Stimulated activated memory B cell treated with anti-CD40 and anti-IgM and Interleukin-4, amounts not matched to agents 10 μg/mL and 1 μg/mL and 100 μg/mL, for 72 hours (primary cell): Measurements from ENCODE around the gene RAB3IL1.
A peak's percentile ranks its signal among the peaks of the same experiment; 100 is the strongest.
"Not testable (repeated sequence)": the region's sequence is repeated elsewhere in the genome, so short reads cannot be mapped to it uniquely, and the experiment has no call there.

Source experiments
- ATAC-seq: fragments of 150-1000 bp; cut with Tn5 transposase; 2 replicates; pipeline ENCODE4 v1.10.0; 2021
- H3K27ac Mint-ChIP-seq: one replicate; pipeline ENCODE4 v1.8.0; 2022; ENCODE audit warnings: mild to moderate bottlenecking, mixed read lengths
- H3K27me3 Mint-ChIP-seq: one replicate; pipeline ENCODE4 v1.8.0; 2022; ENCODE audit warnings: mixed read lengths
- H3K36me3 Mint-ChIP-seq: one replicate; pipeline ENCODE4 v1.8.0; 2022; ENCODE audit warnings: mixed read lengths
- H3K4me1 Mint-ChIP-seq: one replicate; pipeline ENCODE4 v1.8.0; 2022; ENCODE audit warnings: mixed read lengths
- H3K4me3 Mint-ChIP-seq: one replicate; pipeline ENCODE4 v1.8.0; 2022; ENCODE audit warnings: mild to moderate bottlenecking, moderate library complexity, mixed read lengths
- H3K9me3 Mint-ChIP-seq: one replicate; pipeline ENCODE4 v1.8.0; 2022; ENCODE audit warnings: mixed read lengths

The RAB3IL1 gene, protein sequence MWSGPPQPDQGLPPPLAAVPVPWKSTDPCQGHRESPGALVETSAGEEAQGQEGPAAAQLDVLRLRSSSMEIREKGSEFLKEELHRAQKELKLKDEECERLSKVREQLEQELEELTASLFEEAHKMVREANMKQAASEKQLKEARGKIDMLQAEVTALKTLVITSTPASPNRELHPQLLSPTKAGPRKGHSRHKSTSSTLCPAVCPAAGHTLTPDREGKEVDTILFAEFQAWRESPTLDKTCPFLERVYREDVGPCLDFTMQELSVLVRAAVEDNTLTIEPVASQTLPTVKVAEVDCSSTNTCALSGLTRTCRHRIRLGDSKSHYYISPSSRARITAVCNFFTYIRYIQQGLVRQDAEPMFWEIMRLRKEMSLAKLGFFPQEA

DNA sequence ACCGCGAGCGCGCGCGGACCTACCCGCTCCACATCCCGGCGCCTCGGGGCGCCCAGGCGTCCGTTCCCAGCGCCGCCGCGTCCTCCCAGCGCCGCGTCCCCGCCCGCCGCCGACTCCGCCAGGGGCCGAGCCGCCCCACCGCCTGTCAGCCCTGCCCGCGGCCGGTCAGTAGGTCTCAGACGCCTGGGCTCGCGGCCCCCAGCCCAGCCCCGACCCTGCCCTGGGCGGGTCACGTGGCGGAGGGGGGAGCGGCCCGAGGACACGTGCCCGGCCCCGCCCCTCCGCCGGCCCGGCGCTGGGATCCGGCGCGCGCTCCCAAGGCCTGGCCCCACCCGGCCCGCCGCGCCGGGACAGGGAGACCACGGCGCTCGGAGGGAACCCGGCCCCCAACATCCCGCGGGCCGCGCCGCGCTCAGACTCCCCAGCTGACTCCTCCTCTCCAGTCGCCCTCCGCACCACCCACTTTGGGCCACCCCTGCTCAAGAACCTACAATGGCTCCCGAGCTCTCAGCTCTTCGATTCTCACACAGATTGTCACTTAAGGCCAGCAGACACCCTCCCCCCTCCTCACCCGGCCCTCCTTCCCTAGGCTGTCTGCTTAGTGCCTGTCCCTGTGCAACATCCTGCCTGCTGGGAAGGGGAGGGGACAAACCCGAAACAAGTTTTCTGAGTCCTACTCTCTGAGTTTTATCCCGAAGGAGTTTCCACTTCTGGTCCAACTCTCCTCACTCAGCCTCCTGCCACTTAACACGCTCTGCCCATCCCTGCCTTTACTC is at the start of gene RAB3IL1:
Gene RAB3IL1, minus strand, starts transcription at position 233 of the 776 bp plus-strand sequence. Its CDS starts 199 bp downstream, at position 34.
- Mint-ChIP-seq H3K27ac (no peak within 1 kb of the TSS), H3K27me3 (peaks cover 83% of the 10 kb centered on the region)
- peak; percentile 5 for ATAC-seq

DNA sequence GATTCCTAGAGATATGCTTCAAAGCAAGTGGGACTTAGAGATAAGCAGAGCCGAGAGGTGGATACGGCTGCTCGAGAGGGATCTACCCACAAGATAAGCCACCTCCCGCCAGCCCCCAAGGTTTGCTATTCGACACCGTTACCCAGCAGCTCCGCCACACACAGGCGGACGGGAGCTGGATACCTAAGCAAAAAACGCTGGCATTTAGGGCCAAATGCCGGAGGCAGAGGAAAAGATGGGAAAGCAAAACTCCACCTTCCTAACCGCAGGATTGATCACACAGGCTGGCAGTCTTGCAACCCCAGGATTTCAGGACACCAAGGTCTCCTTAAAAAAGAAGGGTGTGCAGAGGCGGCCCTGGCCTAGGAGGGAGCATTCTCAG is 49.4 kb upstream of the RAB3IL1 start:
- peaks cover 30% of the 10 kb centered on the region for H3K36me3 Mint-ChIP-seq
- H3K9me3 Mint-ChIP-seq: no peaks in the 10 kb centered on the region
- H3K4me1 Mint-ChIP-seq: peaks cover 75% of the 10 kb centered on the region
- H3K27ac Mint-ChIP-seq: peak overlapping the region; percentile 88
- peak overlapping the region; percentile 89 for H3K4me3 Mint-ChIP-seq
- no peaks in the 10 kb centered on the region for H3K27me3 Mint-ChIP-seq
- no peak for ATAC-seq

More for the DNA sequence above, at the start of gene RAB3IL1:
- Mint-ChIP-seq H3K4me3 (peak within 1 kb of the TSS; percentile 65), H3K36me3 (no peaks in the 10 kb centered on the region), H3K9me3 (no peaks in the 10 kb centered on the region), H3K4me1 (peaks cover 18% of the 10 kb centered on the region)

DNA sequence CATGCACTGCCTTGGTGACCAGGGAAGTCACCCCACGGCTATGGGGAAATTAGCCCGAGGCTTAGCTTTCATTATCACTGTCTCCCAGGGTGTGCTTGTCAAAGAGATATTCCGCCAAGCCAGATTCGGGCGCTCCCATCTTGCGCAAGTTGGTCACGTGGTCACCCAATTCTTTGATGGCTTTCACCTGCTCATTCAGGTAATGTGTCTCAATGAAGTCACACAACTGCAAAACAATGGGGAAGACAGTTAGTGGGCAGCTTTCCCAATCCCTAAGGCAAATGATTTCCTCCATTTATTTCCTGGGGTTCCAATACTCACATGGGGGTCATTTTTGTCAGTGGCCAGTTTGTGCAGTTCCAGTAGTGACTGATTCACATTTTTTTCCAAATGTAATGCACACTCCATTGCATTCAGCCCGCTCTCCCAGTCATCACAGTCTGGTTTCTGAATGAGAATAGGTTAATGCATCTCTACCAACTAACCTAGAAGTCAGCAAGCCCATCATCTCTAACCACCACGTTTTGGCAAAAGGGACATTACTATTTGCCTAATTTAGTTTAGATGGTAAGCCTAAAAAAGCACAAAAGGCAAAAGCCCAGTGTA is 47.4 kb upstream of the RAB3IL1 start:
- peaks cover 31% of the 10 kb centered on the region for H3K36me3 Mint-ChIP-seq
- H3K9me3 Mint-ChIP-seq, H3K27me3 Mint-ChIP-seq, ATAC-seq: not testable (repeated sequence)
- H3K27ac Mint-ChIP-seq: peak overlapping the region; percentile 88
- peaks cover 60% of the 10 kb centered on the region for H3K4me1 Mint-ChIP-seq
- peak overlapping the region; percentile 89 for H3K4me3 Mint-ChIP-seq

DNA sequence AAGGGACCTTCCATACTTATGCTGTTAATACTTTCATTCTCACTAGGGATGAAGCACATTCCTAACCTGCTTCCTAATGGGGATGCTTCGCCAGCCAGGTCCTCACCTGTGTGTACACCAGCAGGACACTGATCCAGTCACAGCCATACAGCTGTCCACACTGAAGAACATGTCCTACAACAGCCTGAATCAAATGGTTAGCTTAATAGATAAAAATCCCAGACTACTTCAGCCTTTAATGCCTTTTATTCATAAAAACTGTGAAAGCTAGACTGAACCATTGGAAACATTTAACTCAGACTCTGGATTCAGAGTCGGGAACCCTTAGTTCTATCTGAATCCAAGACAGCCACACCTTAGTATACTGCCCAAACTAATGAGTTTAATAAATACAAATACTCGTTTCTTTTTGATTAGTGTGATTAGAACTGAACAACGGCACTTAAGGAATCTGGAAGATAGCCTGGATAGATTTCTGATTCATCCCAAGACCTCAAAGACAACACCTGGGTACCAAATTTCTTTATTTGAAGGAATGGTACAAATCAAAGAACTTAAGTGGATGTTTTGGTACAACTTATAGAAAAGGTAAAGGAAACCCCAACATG is 46.8 kb upstream of the RAB3IL1 start:
- Mint-ChIP-seq H3K9me3 (no peaks in the 10 kb centered on the region), H3K27ac (peak overlapping the region; percentile 88), H3K4me1 (peaks cover 58% of the 10 kb centered on the region), H3K27me3 (no peaks in the 10 kb centered on the region), H3K4me3 (no peak overlapping the region), H3K36me3 (peaks cover 31% of the 10 kb centered on the region)
- ATAC-seq: no peak

DNA sequence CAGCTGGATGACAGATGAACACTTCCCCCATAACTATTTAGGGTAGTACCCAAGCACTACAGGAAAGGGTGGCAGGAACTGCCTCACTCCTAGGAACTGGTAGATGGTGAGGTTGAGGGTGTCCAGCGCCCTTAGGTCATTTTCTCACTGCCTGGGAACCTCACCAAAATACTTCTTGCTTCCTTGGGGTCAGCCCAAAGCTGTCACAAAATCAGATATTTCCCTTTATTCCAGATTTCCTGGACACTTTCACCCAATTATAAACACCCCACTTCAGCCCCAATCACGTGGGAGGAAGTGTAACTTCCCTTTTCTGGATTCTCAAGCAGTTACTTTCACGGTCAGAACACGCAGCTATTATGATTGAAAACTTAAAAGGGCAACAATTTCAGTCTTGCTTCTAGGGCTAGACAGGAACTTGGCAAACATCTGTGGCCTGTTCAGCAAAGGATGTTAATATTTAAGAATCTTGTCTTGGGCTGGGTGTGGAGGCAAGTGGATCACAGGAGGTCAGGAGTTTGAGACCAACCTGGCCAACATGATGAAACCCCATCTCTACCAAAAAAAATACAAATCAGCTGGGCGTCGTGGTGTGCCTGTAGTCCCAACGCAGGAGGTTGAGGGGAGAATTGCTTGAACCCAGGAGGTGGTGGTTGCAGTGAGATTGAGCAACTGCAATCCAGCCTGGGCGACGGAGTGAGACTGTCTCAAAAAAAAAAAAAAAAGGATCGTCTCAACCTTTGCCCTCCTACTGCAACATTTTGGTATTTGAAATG is 46.1 kb upstream of the RAB3IL1 start:
- Mint-ChIP-seq H3K36me3 (peaks cover 38% of the 10 kb centered on the region), H3K27ac (peak overlapping the region; percentile 88), H3K9me3 (no peaks in the 10 kb centered on the region), H3K27me3 (no peaks in the 10 kb centered on the region), H3K4me3 (peak overlapping the region; percentile 73), H3K4me1 (peaks cover 55% of the 10 kb centered on the region)
- ATAC-seq: peak; percentile 59

DNA sequence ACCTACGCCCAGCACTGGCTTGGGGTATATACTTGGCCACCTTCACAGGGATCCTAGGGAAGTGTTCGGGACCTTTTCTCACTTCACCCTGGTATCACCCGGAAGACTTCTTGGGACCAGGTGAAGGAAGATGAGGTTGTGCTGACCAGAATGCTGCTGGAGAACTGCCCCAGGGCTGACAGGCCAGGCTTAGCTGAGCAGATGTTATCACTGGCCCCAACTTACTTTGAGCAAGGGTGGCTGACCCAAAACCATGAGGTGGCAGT is 45.6 kb upstream of the RAB3IL1 start:
- no peaks in the 10 kb centered on the region for H3K27me3 Mint-ChIP-seq
- H3K36me3 Mint-ChIP-seq: peaks cover 43% of the 10 kb centered on the region
- peak overlapping the region; percentile 88 for H3K27ac Mint-ChIP-seq
- no peak for ATAC-seq
- H3K4me1 Mint-ChIP-seq: peaks cover 50% of the 10 kb centered on the region
- H3K4me3 Mint-ChIP-seq: peak overlapping the region; percentile 73
- H3K9me3 Mint-ChIP-seq: no peaks in the 10 kb centered on the region

DNA sequence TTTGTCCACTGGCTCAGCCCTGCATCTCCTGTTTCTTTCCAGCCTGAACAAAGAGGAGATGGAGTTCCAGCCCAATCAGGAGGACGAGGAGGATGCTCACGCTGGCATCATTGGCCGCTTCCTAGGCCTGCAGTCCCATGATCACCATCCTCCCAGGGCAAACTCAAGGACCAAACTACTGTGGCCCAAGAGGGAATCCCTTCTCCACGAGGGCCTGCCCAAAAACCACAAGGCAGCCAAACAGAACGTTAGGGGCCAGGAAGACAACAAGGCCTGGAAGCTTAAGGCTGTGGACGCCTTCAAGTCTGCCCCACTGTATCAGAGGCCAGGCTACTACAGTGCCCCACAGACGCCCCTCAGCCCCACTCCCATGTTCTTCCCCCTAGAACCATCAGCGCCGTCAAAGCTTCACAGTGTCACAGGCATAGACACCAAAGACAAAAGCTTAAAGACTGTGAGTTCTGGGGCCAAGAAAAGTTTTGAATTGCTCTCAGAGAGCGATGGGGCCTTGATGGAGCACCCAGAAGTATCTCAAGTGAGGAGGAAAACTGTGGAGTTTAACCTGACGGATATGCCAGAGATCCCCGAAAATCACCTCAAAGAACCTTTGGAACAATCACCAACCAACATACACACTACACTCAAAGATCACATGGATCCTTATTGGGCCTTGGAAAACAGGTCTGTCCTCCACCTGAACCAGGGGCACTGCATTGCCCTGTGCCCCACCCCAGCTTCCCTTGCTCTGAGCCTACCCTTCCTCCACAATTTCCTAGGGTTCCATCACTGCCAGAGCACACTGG is 45.0 kb upstream of the RAB3IL1 start:
- peaks cover 49% of the 10 kb centered on the region for H3K4me1 Mint-ChIP-seq
- no peaks in the 10 kb centered on the region for H3K9me3 Mint-ChIP-seq
- peak overlapping the region; percentile 88 for H3K27ac Mint-ChIP-seq
- peak overlapping the region; percentile 73 for H3K4me3 Mint-ChIP-seq
- no peak for ATAC-seq
- peaks cover 45% of the 10 kb centered on the region for H3K36me3 Mint-ChIP-seq
- no peaks in the 10 kb centered on the region for H3K27me3 Mint-ChIP-seq

DNA sequence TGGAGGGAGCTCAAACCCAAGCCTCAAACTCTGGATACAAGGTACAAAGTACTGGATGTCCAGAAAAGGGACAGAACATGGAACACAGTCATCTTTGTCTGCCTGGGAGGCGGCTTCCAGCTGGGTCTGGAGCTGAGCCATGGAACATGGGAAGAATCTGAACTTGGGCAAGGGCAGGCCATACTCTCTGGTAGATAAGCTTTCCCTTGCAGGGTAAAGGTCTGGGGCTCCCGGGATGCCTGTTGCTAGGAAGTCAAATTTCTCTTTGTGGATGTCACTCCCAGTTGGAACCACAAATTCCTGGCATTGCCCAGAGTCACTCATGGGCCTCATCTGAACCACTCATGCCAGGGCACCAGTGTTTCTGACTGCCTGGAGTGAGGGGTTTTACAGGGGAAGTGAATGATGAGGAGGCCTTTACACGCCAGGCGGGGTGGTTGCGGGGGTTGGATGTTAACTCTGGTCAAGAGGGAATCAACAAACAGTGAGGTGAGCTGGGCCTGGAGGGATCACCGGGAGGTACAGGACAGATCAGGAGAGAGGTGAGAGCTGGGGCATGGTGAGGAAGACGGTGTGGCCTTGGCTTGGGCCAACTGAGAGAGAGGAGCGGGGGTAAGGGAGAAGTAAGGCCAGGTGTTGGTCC is 44.3 kb upstream of the RAB3IL1 start:
- Mint-ChIP-seq H3K36me3 (peaks cover 45% of the 10 kb centered on the region), H3K9me3 (no peaks in the 10 kb centered on the region), H3K4me1 (peaks cover 49% of the 10 kb centered on the region), H3K27me3 (no peaks in the 10 kb centered on the region), H3K4me3 (no peak overlapping the region), H3K27ac (peak overlapping the region; percentile 88)
- ATAC-seq: no peak

DNA sequence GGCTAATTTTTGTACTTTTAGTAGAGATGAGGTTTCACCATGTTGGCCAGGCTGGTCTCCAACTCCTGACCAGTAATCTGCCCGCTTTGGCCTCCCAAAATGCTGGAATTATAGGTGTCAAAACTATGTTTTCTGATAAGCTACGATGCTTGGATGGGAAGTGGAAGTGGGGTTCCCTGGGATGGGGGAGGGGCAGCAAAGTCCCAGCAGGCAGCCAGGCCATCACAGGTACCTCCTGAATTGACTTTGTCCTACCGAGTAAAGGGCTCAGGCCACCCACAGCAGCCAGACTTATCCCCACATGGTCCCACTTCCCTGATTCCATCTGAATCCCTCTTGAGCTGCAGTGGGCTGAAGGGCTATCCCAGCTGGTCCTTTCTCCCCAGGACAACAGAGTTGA is 43.2 kb upstream of the RAB3IL1 start:
- peaks cover 54% of the 10 kb centered on the region for H3K4me1 Mint-ChIP-seq
- H3K9me3 Mint-ChIP-seq: no peaks in the 10 kb centered on the region
- H3K27me3 Mint-ChIP-seq: no peaks in the 10 kb centered on the region
- H3K4me3 Mint-ChIP-seq: no peak overlapping the region
- H3K27ac Mint-ChIP-seq: peak overlapping the region; percentile 88
- peaks cover 45% of the 10 kb centered on the region for H3K36me3 Mint-ChIP-seq
- ATAC-seq: no peak

DNA sequence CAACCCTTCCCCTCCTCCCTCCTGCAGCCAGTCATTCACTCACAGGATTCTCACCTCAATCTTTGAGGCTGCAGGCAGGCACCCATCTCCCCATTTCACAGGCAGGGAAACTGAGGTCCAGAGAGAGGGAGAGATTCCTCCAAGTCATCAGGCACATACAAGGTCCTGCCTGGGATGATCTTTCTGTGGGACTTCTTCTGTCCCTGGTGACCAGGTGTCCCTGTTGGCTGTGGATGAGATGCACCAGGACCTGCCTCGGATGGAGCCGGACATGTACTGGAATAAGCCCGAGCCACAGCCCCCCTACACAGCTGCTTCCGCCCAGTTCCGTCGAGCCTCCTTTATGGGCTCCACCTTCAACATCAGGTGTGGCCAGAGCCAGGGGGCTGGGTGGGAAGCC is 42.3 kb upstream of the RAB3IL1 start:
- H3K36me3 Mint-ChIP-seq: peaks cover 37% of the 10 kb centered on the region
- no peak overlapping the region for H3K4me3 Mint-ChIP-seq
- no peaks in the 10 kb centered on the region for H3K9me3 Mint-ChIP-seq
- ATAC-seq: no peak
- H3K27ac Mint-ChIP-seq: no peak overlapping the region
- no peaks in the 10 kb centered on the region for H3K27me3 Mint-ChIP-seq
- peaks cover 52% of the 10 kb centered on the region for H3K4me1 Mint-ChIP-seq

DNA sequence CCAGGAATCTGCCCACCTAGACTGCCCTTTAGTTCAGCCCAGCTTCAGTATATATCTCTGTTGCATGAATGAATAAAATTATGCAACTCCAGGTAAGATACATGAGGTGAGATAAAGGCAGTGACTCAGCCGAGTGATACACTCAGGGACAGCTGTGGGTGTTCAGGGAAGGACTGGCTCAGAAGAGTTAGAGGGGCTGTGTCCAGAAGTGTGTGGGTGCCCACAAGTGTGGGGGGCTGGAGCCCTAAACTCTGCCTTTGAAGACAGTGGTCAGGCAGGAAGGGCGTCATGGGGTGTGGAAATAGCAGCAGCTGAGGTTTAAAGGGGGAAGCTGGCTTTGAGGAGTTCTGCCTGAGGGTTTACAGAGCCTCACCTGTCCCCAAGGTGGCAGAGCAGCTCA is 41.7 kb upstream of the RAB3IL1 start:
- H3K27me3 Mint-ChIP-seq: no peaks in the 10 kb centered on the region
- H3K9me3 Mint-ChIP-seq: no peaks in the 10 kb centered on the region
- H3K4me1 Mint-ChIP-seq: peaks cover 46% of the 10 kb centered on the region
- no peak overlapping the region for H3K27ac Mint-ChIP-seq
- no peak overlapping the region for H3K4me3 Mint-ChIP-seq
- ATAC-seq: no peak
- peaks cover 33% of the 10 kb centered on the region for H3K36me3 Mint-ChIP-seq

DNA sequence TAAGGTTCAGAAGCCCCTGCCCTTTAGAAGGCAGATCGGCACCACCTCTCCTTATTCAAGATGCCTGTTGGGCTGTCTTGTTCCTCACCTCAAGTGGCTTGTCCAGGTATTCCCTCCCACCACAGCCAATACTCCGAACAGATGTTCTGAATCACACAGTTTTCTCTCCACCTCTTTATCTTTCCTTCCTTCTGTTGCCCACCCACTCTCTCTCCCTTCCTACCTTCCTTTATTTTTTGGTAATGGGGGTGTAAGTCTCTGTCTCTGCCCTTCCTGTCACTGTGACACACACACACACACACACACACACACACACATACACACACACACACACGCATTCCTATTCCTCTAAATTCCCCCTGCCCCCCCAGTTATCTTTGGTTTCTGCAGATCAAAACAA is 41.2 kb upstream of the RAB3IL1 start:
- H3K36me3 Mint-ChIP-seq: peaks cover 27% of the 10 kb centered on the region
- no peak overlapping the region for H3K4me3 Mint-ChIP-seq
- H3K27me3 Mint-ChIP-seq: no peaks in the 10 kb centered on the region
- peaks cover 41% of the 10 kb centered on the region for H3K4me1 Mint-ChIP-seq
- no peaks in the 10 kb centered on the region for H3K9me3 Mint-ChIP-seq
- no peak for ATAC-seq
- no peak overlapping the region for H3K27ac Mint-ChIP-seq

DNA sequence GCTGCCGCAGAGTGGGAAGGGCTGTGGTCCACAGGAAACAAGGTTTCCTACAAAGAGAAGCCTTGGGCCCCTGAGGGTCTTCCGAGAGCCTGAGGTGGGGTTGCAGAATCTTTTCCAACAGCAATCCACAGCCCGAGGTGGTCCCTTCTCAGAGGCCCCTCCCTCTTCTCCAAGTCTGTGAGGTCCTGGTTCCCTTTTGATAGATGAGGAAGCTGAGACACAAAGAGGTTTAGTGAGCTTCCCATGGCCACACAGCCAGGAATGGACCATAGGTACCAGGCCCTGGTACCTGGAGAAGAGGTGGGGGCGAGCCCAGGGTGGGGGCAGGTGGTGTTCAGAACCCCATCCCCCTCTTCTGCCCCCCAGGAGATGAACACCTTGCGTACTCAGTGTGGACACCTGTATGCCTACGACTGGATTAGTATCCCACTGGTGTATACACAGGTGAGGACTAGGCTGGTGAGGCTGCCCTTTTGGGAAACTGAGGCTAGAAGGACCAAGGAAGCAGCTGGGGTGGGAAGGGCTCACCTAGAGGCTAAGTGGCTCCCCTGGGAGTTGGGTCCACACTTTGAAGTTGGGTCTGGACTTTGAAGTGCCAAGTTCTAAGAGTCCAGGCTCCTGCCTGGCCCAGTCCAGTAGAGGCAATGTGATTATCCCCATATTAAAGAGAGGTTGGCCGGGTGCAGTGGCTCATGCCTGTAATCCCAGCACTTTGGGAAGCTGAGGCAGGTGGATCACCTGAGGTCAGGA is 39.8 kb upstream of the RAB3IL1 start:
- no peak overlapping the region for H3K27ac Mint-ChIP-seq
- no peak overlapping the region for H3K4me3 Mint-ChIP-seq
- peaks cover under 1% of the 10 kb centered on the region for H3K27me3 Mint-ChIP-seq
- H3K36me3 Mint-ChIP-seq: peaks cover 19% of the 10 kb centered on the region
- H3K4me1 Mint-ChIP-seq: peaks cover 27% of the 10 kb centered on the region
- no peaks in the 10 kb centered on the region for H3K9me3 Mint-ChIP-seq
- ATAC-seq: no peak
